K562 (cell line): ENCODE data around the gene CDT1. TPM values are rescaled to one million over a fixed set of nuclear protein-coding genes. Genes with fewer than 3 reads are reported as not detected.

Experiments
- CEBPG ChIP-seq, 3 experiments: fragments of 200-800 bp in 1 of 3; sonication (Bioruptor generic) in 1 of 3; sonication (generic) in 1 of 3; formaldehyde crosslinking in 1 of 3; IDR thresholded peaks in 2 of 3; conservative IDR thresholded peaks in 1 of 3; 2 replicates each; pipeline versions ENCODE4 v1.6.1 to v1.8.0; 2016 to 2022; ENCODE audit warnings: missing compliant biosample characterization in 2 of 3, missing genetic modification characterization in 2 of 3, mild to moderate bottlenecking in 1 of 3, missing genetic modification reagents in 1 of 3
- CTBP1 ChIP-seq: fragments of 450-650 bp; IDR thresholded peaks from 2 replicates; pipeline ENCODE4 v1.6.1; 2016; ENCODE audit warnings: borderline replicate concordance
- JUND ChIP-seq, 2 experiments: IDR thresholded peaks; 2 replicates in 1 of 2; 3 replicates in 1 of 2; pipeline ENCODE4 v1.6.1; 2011; ENCODE audit warnings: borderline replicate concordance in 2 of 2, low read depth in 2 of 2, low read length in 2 of 2, improper control_type of control experiment in 1 of 2, missing biosample characterization in 1 of 2, missing genetic modification characterization in 1 of 2, missing genetic modification reagents in 1 of 2
- KDM5B ChIP-seq: fragments of 200-600 bp; sonication (generic); IDR thresholded peaks from 2 replicates; pipeline ENCODE4 v1.6.1; 2012; ENCODE audit warnings: low read depth, mild to moderate bottlenecking, moderate library complexity, low read length, control low read depth, inconsistent platforms; ENCODE audit not compliant: insufficient replicate concordance
- MEF2D ChIP-seq: conservative IDR thresholded peaks from 2 replicates; pipeline ENCODE4 v1.6.1; 2016; ENCODE audit warnings: low read depth, missing genetic modification characterization, missing compliant biosample characterization
- NELFE ChIP-seq: IDR thresholded peaks from 2 replicates; pipeline ENCODE4 v1.6.1; 2011; ENCODE audit warnings: mild to moderate bottlenecking; ENCODE audit not compliant: insufficient read depth, insufficient read length
- NR4A1 ChIP-seq, 2 experiments: fragments of 250-450 bp in 1 of 2; fragments of 450-650 bp in 1 of 2; sonication (Bioruptor Pico) in 1 of 2; IDR thresholded peaks; 2 replicates each; pipeline versions ENCODE4 v1.4.0 to v1.6.1; 2016 to 2020; ENCODE audit warnings: mild to moderate bottlenecking in 2 of 2, missing compliant biosample characterization in 1 of 2, missing genetic modification characterization in 1 of 2, moderate library complexity in 1 of 2
- POLR3A ChIP-seq: IDR thresholded peaks from 2 replicates; pipeline ENCODE4 v1.6.1; 2011; ENCODE audit warnings: borderline replicate concordance, mild to moderate bottlenecking, moderate library complexity; ENCODE audit not compliant: insufficient read length, insufficient read depth; ENCODE audit errors: extremely low read depth
- RBBP5 ChIP-seq: fragments of 200-600 bp; sonication (generic); IDR thresholded peaks from 2 replicates; pipeline ENCODE4 v1.6.1; 2012; ENCODE audit warnings: borderline replicate concordance, mild to moderate bottlenecking, low read length, control low read depth, inconsistent platforms; ENCODE audit not compliant: insufficient read depth, poor library complexity, severe bottlenecking
- RCOR1 ChIP-seq, 2 experiments: IDR thresholded peaks; 2 replicates each; pipeline ENCODE4 v1.6.1; 2012; ENCODE audit warnings: low read depth in 2 of 2, low read length in 2 of 2, borderline replicate concordance in 1 of 2, improper control_type of control experiment in 1 of 2
- SAP30 ChIP-seq: fragments of 200-600 bp; sonication (generic); IDR thresholded peaks from 2 replicates; pipeline ENCODE4 v1.6.1; 2012; ENCODE audit warnings: borderline replicate concordance, low read depth, mild to moderate bottlenecking, moderate library complexity, low read length, control low read depth, inconsistent platforms; ENCODE audit not compliant: insufficient read depth, poor library complexity, severe bottlenecking
- SMARCE1 ChIP-seq: fragments of 450-650 bp; IDR thresholded peaks from 2 replicates; pipeline ENCODE4 v1.7.1; 2016; ENCODE audit warnings: mild to moderate bottlenecking
- SRSF7 ChIP-seq: fragments of 200-400 bp; formaldehyde crosslinking; optimal IDR thresholded peaks from 2 replicates; pipeline ENCODE3; 2017; ENCODE audit warnings: mild to moderate bottlenecking, low read depth, low read length
- STAG1 ChIP-seq: sonication (generic); formaldehyde crosslinking; IDR thresholded peaks from 2 replicates; pipeline ENCODE4 v1.5.0; 2020; ENCODE audit warnings: missing genetic modification reagents, borderline replicate concordance
- ZBTB8A ChIP-seq: fragments of 450-650 bp; IDR thresholded peaks from 2 replicates; pipeline ENCODE4 v1.6.1; 2018; ENCODE audit warnings: mild to moderate bottlenecking, moderate library complexity; ENCODE audit not compliant: partially characterized antibody
- ZC3H4 ChIP-seq: sonication (generic); formaldehyde crosslinking; IDR thresholded peaks from 2 replicates; pipeline ENCODE4 v1.9.0; 2021; ENCODE audit warnings: missing genetic modification reagents, borderline replicate concordance
- ZNF347 ChIP-seq: fragments of 450-650 bp; formaldehyde crosslinking; IDR thresholded peaks from 2 replicates; pipeline ENCODE4 v1.4.0; 2020; ENCODE audit warnings: low read depth, mild to moderate bottlenecking, moderate library complexity
- polyA plus RNA-seq, 8 experiments: library from polyadenylated mRNA; depleted of rRNA in 4 of 8; stranded (reverse) in 5 of 8; unstranded in 3 of 8; fragments of >200 nt; fragmentation: Nextera tagmentation in 2 of 8; fragmentation: Illumina TruSeq in 1 of 8; extraction: Ambion mirVana in 2 of 8; extraction: Trizol in 1 of 8; gene quantifications; 2 replicates each; pipeline versions ENCODE4 v1.2.1 to v1.2.3, GENCODE V29; 2011 to 2014; ENCODE audit warnings: inconsistent platforms in 1 of 8, missing spikeins in 1 of 8
- total RNA-seq, 7 experiments: library from RNA; depleted of rRNA in 6 of 7; stranded (reverse); fragments of >200 nt in 6 of 7; fragmentation: Illumina TruSeq in 2 of 7; extraction: Trizol in 2 of 7; gene quantifications; 2 replicates each; pipeline versions ENCODE4 v1.2.1 to v1.2.3, GENCODE V29; 2011 to 2021; ENCODE audit warnings: low replicate concordance in 1 of 7
- TF ChIP-seq, protein P1 (sequence below): fragments of 250-450 bp; sonication (Bioruptor Pico); IDR thresholded peaks from 2 replicates; pipeline ENCODE4 v1.5.0; 2021
- TF ChIP-seq, protein P2 (sequence below), 2 experiments: IDR thresholded peaks; 2 replicates each; pipeline ENCODE4 v1.6.1; 2011; ENCODE audit warnings: borderline replicate concordance in 1 of 2, control low read depth in 1 of 2, low read depth in 1 of 2, low read length in 1 of 2, mild to moderate bottlenecking in 1 of 2, mixed read lengths in 1 of 2, moderate library complexity in 1 of 2; ENCODE audit not compliant: insufficient read depth in 1 of 2, insufficient read length in 1 of 2, poor library complexity in 1 of 2, severe bottlenecking in 1 of 2; ENCODE audit errors: extremely low read depth in 1 of 2
- TF ChIP-seq, protein P3 (sequence below): fragments of 250-450 bp; sonication (Bioruptor Pico); IDR thresholded peaks from 2 replicates; pipeline ENCODE4 v1.4.0; 2020

CDT1 gene
- total and polyA plus RNA-seq, 9 of the 15 experiments (the other 6 are each of a cell fraction or from before 2014, with no cell fraction given): 0.92 to 178 (median 14.2) TPM

DNA sequence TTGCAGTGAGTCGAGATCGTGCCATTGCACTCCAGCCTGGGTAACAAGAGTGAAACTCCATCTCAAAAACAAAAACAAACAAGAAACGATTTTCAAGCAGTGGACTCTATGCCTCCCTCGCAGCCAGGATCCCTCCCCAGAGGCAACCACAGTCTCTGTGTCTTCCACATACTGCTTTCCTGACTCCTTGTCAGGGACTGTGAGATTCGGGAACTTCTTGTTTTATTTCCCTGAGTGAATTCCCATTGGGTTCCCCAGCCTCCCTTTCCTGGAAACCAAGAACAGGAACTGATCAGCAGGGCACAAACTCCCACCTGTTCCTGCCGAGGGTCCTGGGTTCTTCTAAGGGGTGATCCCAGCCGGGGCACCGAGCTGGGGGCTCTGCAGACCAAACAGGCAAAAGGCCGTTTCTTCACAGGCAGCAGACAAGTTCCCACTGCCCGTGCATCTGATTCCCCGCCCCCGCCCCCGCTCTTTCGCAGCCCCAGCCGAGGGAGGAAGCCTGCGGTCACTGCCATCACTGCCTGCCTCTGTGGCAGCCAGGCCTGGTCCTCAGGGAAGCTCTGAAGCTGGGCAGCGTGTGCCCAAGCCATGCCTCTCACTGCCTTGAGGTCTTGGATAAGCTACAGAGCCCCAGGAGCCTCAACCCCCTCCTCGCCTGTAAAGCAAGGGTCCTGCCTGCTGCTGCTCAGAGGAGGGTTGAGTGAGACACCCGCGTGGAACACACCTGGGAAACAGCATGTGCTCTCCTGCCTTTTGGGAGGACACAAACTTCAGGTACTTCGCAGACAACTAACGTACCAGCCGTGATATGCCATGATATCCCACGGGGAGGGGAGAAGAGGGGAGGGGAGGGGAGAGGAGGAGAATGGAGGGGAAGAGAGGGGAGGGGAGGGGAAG, 13.0 kb upstream of the CDT1 start (continued):
- TF ChIP-seq, protein P1, sequence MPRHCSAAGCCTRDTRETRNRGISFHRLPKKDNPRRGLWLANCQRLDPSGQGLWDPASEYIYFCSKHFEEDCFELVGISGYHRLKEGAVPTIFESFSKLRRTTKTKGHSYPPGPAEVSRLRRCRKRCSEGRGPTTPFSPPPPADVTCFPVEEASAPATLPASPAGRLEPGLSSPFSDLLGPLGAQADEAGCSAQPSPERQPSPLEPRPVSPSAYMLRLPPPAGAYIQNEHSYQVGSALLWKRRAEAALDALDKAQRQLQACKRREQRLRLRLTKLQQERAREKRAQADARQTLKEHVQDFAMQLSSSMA (CRISPR knock-in tag): no peak
- TF ChIP-seq RCOR1 (IDR thresholded peaks at IDR 0.05; ENCODE audit: borderline replicate concordance in 1 of 2, low read depth in 2 of 2, low read length in 2 of 2): peak in 1 of 2 experiments; percentile 17; a peak in 1 of 4 replicates
- TF ChIP-seq KDM5B: no peak
- TF ChIP-seq RBBP5: peak; percentile 28
- no peak for TF ChIP-seq ZNF347 (CRISPR knock-in tag)
- no peak for TF ChIP-seq NR4A1 (CRISPR knock-in tag; IDR thresholded peaks at IDR 0.05)
- no peak for TF ChIP-seq NR4A1 (tag; IDR thresholded peaks at IDR 0.05)
- TF ChIP-seq ZC3H4: no peak
- no peak for TF ChIP-seq ZBTB8A
- no peak for TF ChIP-seq SAP30
- no peak for TF ChIP-seq NELFE
- no peak for TF ChIP-seq STAG1
- TF ChIP-seq, protein P2, sequence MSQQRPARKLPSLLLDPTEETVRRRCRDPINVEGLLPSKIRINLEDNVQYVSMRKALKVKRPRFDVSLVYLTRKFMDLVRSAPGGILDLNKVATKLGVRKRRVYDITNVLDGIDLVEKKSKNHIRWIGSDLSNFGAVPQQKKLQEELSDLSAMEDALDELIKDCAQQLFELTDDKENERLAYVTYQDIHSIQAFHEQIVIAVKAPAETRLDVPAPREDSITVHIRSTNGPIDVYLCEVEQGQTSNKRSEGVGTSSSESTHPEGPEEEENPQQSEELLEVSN (IDR thresholded peaks at IDR 0.05; ENCODE audit: borderline replicate concordance in 1 of 2, extremely low read depth in 1 of 2, insufficient read depth in 1 of 2, insufficient read length in 1 of 2, low read depth in 1 of 2, low read length in 1 of 2, poor library complexity in 1 of 2, severe bottlenecking in 1 of 2): peak in 1 of 2 experiments; percentile 55
- no peak for TF ChIP-seq MEF2D
- 0 out of 2 replicates have a peak, but pooled peaks have one; percentile 9 for TF ChIP-seq JUND (IDR thresholded peaks at IDR 0.05; ENCODE audit: borderline replicate concordance, low read depth, low read length)
- TF ChIP-seq JUND (tag; IDR thresholded peaks at IDR 0.05; ENCODE audit: borderline replicate concordance, low read depth, low read length): no peak
- TF ChIP-seq POLR3A: no peak
- no peak for TF ChIP-seq SRSF7
- TF ChIP-seq, protein P3, sequence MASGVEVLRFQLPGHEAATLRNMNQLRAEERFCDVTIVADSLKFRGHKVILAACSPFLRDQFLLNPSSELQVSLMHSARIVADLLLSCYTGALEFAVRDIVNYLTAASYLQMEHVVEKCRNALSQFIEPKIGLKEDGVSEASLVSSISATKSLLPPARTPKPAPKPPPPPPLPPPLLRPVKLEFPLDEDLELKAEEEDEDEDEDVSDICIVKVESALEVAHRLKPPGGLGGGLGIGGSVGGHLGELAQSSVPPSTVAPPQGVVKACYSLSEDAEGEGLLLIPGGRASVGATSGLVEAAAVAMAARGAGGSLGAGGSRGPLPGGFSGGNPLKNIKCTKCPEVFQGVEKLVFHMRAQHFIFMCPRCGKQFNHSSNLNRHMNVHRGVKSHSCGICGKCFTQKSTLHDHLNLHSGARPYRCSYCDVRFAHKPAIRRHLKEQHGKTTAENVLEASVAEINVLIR (CRISPR knock-in tag): no peak
- TF ChIP-seq CTBP1: peak; percentile 27; the same call in 1 of the 2 replicates
- TF ChIP-seq SMARCE1: peak; percentile 52; the same call in 1 of the 2 replicates
- no peak for TF ChIP-seq CEBPG (CRISPR knock-in tag; IDR thresholded peaks at IDR 0.05)
- TF ChIP-seq CEBPG (tag; conservative IDR thresholded peaks at IDR 0.05 in 1 of 2, IDR thresholded peaks at IDR 0.05 in 1 of 2): no peak
